ENCODE results near the gene ANO9. TPM values are rescaled to one million over a fixed set of nuclear protein-coding genes. Genes with fewer than 3 reads are reported as not detected.
A peak's percentile ranks its signal among the peaks of the same experiment; 100 is the strongest.

ANO9 gene
- total RNA-seq, 1 donor from 2014 or later = 1.3 TPM

DNA sequence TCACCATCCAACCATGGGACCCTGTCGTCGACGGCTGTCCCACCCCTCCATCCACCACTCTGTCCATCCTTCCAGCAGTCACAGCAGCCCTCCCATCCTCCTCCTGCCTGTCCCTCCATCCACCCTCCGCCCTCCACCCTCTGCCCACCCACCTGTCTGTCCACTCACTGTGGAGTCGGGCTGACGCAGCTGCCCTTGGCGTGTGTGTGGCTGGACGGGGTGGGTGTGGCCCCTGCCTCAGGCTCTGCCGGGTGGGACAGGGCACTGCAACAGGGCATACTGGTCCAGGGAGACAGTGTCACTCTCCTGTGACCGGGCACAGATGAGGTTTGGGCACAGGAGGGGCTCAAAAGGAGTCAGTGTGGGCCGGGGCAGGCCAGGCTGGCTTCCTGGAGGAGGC lies 45.9 kb downstream of the ANO9 start:
- no peaks in the 10 kb centered on the region for H3F3A ChIP-seq (ENCODE audit: low read depth)
- no peaks in the 10 kb centered on the region for H3K36me3 Mint-ChIP-seq

GRCh38 chr11:394858-395655 lies 46.8 kb downstream of the ANO9 start:
- Mint-ChIP-seq H3K27me3 (ENCODE audit: insufficient read depth, low read depth) (peaks cover 6% of the 10 kb centered on the region), H3K4me3 (peak overlapping the region; percentile 55), H3K36me3 (no peaks in the 10 kb centered on the region), H3K27ac (peak overlapping the region; percentile 34), H3K4me1 (no peaks in the 10 kb centered on the region), H3K9me3 (peaks cover 9% of the 10 kb centered on the region)
- no peak overlapping the region for H3K4me2 ChIP-seq
- H2AFZ ChIP-seq (replicated peaks) = peak overlapping the region; percentile 91
- no peak overlapping the region for H3K4me3 ChIP-seq
- no peak for DNase-seq (ENCODE audit: low spot score)
- H3K9me3 ChIP-seq (ENCODE audit: low read depth) = no peaks in the 10 kb centered on the region
- no peaks in the 10 kb centered on the region for H3K27me3 ChIP-seq
- TF ChIP-seq EZH2phosphoT487 (IDR thresholded peaks at IDR 0.05) = no peak
- no peak for TF ChIP-seq EZH2 (IDR thresholded peaks at IDR 0.05)
- no peak for TF ChIP-seq CTCF (IDR thresholded peaks at IDR 0.05)
- H3K36me3 ChIP-seq = no peaks in the 10 kb centered on the region
- no peaks in the 10 kb centered on the region for H4K20me1 ChIP-seq (ENCODE audit: low read depth)
- no peaks in the 10 kb centered on the region for H3F3A ChIP-seq (ENCODE audit: low read depth)
- no peak overlapping the region for H3K9ac ChIP-seq
- peaks cover 10% of the 10 kb centered on the region for H3K4me1 ChIP-seq
- no peak overlapping the region for H3K27ac ChIP-seq
- no peaks in the 10 kb centered on the region for H3K79me2 ChIP-seq (ENCODE audit: low read depth)

More for the DNA sequence above, 45.9 kb downstream of the ANO9 start:
- no peak overlapping the region for H2AFZ ChIP-seq (replicated peaks)
- Mint-ChIP-seq H3K27me3 (ENCODE audit: insufficient read depth, low read depth) (peaks cover 6% of the 10 kb centered on the region), H3K9me3 (peaks cover 9% of the 10 kb centered on the region), H3K4me1 (no peaks in the 10 kb centered on the region), H3K27ac (no peak overlapping the region), H3K4me3 (peak overlapping the region; percentile 43)
- H3K9ac ChIP-seq = no peak overlapping the region
- no peaks in the 10 kb centered on the region for H3K9me3 ChIP-seq (ENCODE audit: low read depth)
- H3K27ac ChIP-seq = no peak overlapping the region
- H3K36me3 ChIP-seq = no peaks in the 10 kb centered on the region
- no peaks in the 10 kb centered on the region for H4K20me1 ChIP-seq (ENCODE audit: low read depth)
- no peak for TF ChIP-seq EZH2 (IDR thresholded peaks at IDR 0.05)
- TF ChIP-seq EZH2phosphoT487 (IDR thresholded peaks at IDR 0.05) = no peak
- TF ChIP-seq CTCF (IDR thresholded peaks at IDR 0.05) = no peak
- no peak overlapping the region for H3K4me3 ChIP-seq
- H3K4me2 ChIP-seq = no peak overlapping the region
- no peak for DNase-seq (ENCODE audit: low spot score)
- H3K79me2 ChIP-seq (ENCODE audit: low read depth) = no peaks in the 10 kb centered on the region
- H3K4me1 ChIP-seq = peaks cover 10% of the 10 kb centered on the region
- no peaks in the 10 kb centered on the region for H3K27me3 ChIP-seq

DNA sequence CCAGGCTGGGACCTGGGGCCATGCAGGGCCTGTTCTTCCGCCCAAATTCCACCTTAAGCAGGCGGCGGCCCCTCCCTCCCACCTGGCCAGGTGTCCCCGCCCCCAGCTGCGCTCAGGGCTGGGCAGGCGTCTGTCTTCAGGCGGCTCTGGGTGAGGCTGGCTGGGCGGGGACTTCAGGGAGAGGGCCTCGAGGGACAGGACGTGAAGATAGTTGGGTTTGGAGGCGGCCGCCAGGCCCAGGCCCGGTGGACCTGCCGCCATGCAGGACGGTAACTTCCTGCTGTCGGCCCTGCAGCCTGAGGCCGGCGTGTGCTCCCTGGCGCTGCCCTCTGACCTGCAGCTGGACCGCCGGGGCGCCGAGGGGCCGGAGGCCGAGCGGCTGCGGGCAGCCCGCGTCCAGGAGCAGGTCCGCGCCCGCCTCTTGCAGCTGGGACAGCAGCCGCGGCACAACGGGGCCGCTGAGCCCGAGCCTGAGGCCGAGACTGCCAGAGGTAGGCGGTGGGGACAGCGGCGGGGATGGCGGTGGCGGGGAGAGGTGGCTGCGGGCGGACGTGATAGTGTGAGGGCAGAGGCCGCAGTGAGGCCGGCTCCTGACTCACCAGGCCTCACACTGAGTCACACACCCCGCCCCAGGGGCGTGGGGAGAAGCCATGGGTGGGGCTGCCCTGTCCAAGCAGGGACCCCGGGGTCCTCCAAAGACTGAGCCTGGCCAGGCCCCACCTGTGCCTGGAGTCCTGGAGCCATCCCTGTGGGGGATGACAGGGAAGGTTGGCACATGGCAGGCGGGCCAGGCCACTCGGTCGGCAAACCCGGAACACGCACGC lies 47.6 kb downstream of the ANO9 start, which contains the start of gene PKP3:
Gene PKP3 (plus strand): TSS at position 176 of the 824 bp plus-strand sequence. CDS start 84 bp downstream, at position 260.
- H3K9me3 Mint-ChIP-seq = peaks cover 4% of the 10 kb centered on the region
- H3K9me3 ChIP-seq (ENCODE audit: low read depth) = no peaks in the 10 kb centered on the region
- H3K79me2 ChIP-seq (ENCODE audit: low read depth) = no peaks in the 10 kb centered on the region
- H3F3A ChIP-seq (ENCODE audit: low read depth) = no peaks in the 10 kb centered on the region
- no peak for TF ChIP-seq EZH2 (IDR thresholded peaks at IDR 0.05)
- TF ChIP-seq EZH2phosphoT487 (IDR thresholded peaks at IDR 0.05) = no peak
- TF ChIP-seq CTCF (IDR thresholded peaks at IDR 0.05) = no peak
- H3K27ac Mint-ChIP-seq = peak within 1 kb of the TSS; percentile 34
- H3K27ac ChIP-seq = no peak within 1 kb of the TSS
- H4K20me1 ChIP-seq (ENCODE audit: low read depth) = no peaks in the 10 kb centered on the region
- peaks cover 4% of the 10 kb centered on the region for H3K27me3 Mint-ChIP-seq (ENCODE audit: insufficient read depth, low read depth)
- no peak within 1 kb of the TSS for H3K9ac ChIP-seq
- H2AFZ ChIP-seq (replicated peaks) = peak within 1 kb of the TSS; percentile 91
- H3K4me1 ChIP-seq = peaks cover 10% of the 10 kb centered on the region
- peak within 1 kb of the TSS; percentile 35 for H3K4me2 ChIP-seq
- H3K27me3 ChIP-seq = no peaks in the 10 kb centered on the region
- H3K4me3 ChIP-seq = no peak within 1 kb of the TSS
- no peaks in the 10 kb centered on the region for H3K36me3 ChIP-seq
- no peaks in the 10 kb centered on the region for H3K36me3 Mint-ChIP-seq
- no peaks in the 10 kb centered on the region for H3K4me1 Mint-ChIP-seq
- peak within 1 kb of the TSS; percentile 55 for H3K4me3 Mint-ChIP-seq
- peak; percentile 63 for DNase-seq (ENCODE audit: low spot score)
